ENCODE data around the gene C1QL1. TPM values are rescaled to one million over a fixed set of nuclear protein-coding genes. Genes with fewer than 3 reads are reported as not detected.

Gene C1QL1
- total RNA-seq, 1 donor from 2014 or later, result not detected

- H3K79me2 ChIP-seq (ENCODE audit: low read depth), result no peaks in the 10 kb centered on the region
- H3F3A ChIP-seq (ENCODE audit: low read depth), result peaks cover 60% of the 10 kb centered on the region
- H3K4me3 ChIP-seq, result peak overlapping the region; percentile 73
- H3K36me3 ChIP-seq, result no peaks in the 10 kb centered on the region
- no peak overlapping the region for H3K27ac ChIP-seq
- peak overlapping the region; percentile 92 for H3K4me3 Mint-ChIP-seq
- TF ChIP-seq CTCF (IDR thresholded peaks at IDR 0.05) (no peak), EZH2phosphoT487 (IDR thresholded peaks at IDR 0.05) (no peak), EZH2 (IDR thresholded peaks at IDR 0.05) (no peak)
- H3K36me3 Mint-ChIP-seq, result no peaks in the 10 kb centered on the region
- peaks cover 77% of the 10 kb centered on the region for H3K27me3 ChIP-seq
- H3K4me1 ChIP-seq, result peaks cover 30% of the 10 kb centered on the region
- no peak overlapping the region for H3K9ac ChIP-seq
- DNase-seq (ENCODE audit: low spot score), result peak; percentile 81
- H3K9me3 ChIP-seq (ENCODE audit: low read depth), result no peaks in the 10 kb centered on the region
- no peak overlapping the region for H3K27ac Mint-ChIP-seq
- peaks cover 29% of the 10 kb centered on the region for H3K4me1 Mint-ChIP-seq
- H2AFZ ChIP-seq (replicated peaks), result peak overlapping the region; percentile 59
- H3K27me3 Mint-ChIP-seq (ENCODE audit: insufficient read depth, low read depth), result peaks cover 56% of the 10 kb centered on the region
- H3K4me2 ChIP-seq, result peak overlapping the region; percentile 94
- no peaks in the 10 kb centered on the region for H3K9me3 Mint-ChIP-seq
- peaks cover 7% of the 10 kb centered on the region for H4K20me1 ChIP-seq (ENCODE audit: low read depth)
Observed at GRCh38 chr17:44970136-44970741, 2.1 kb upstream of the C1QL1 start.

GRCh38 chr17:44969144-44969780 is 1.2 kb upstream of the C1QL1 start:
- H3K27ac Mint-ChIP-seq, result no peak overlapping the region
- no peaks in the 10 kb centered on the region for H3K36me3 ChIP-seq
- H2AFZ ChIP-seq (replicated peaks), result peak overlapping the region; percentile 60
- H3K9me3 Mint-ChIP-seq, result no peaks in the 10 kb centered on the region
- H3K79me2 ChIP-seq (ENCODE audit: low read depth), result no peaks in the 10 kb centered on the region
- no peak overlapping the region for H3K27ac ChIP-seq
- H4K20me1 ChIP-seq (ENCODE audit: low read depth), result peaks cover 7% of the 10 kb centered on the region
- peak overlapping the region; percentile 92 for H3K4me3 Mint-ChIP-seq
- no peak overlapping the region for H3K9ac ChIP-seq
- H3K4me3 ChIP-seq, result peak overlapping the region; percentile 73
- H3K36me3 Mint-ChIP-seq, result no peaks in the 10 kb centered on the region
- TF ChIP-seq CTCF (IDR thresholded peaks at IDR 0.05) (no peak), EZH2phosphoT487 (IDR thresholded peaks at IDR 0.05) (no peak), EZH2 (IDR thresholded peaks at IDR 0.05) (peak; percentile 44)
- peaks cover 58% of the 10 kb centered on the region for H3K27me3 Mint-ChIP-seq (ENCODE audit: insufficient read depth, low read depth)
- H3K4me2 ChIP-seq, result peak overlapping the region; percentile 94
- no peaks in the 10 kb centered on the region for H3K9me3 ChIP-seq (ENCODE audit: low read depth)
- peaks cover 60% of the 10 kb centered on the region for H3F3A ChIP-seq (ENCODE audit: low read depth)
- peak; percentile 73 for DNase-seq (ENCODE audit: low spot score)
- peaks cover 29% of the 10 kb centered on the region for H3K4me1 Mint-ChIP-seq
- peaks cover 30% of the 10 kb centered on the region for H3K4me1 ChIP-seq
- peaks cover 87% of the 10 kb centered on the region for H3K27me3 ChIP-seq

- no peaks in the 10 kb centered on the region for H3K9me3 ChIP-seq (ENCODE audit: low read depth)
- Mint-ChIP-seq H3K36me3 (no peaks in the 10 kb centered on the region), H3K4me1 (peaks cover 32% of the 10 kb centered on the region), H3K27ac (no peak overlapping the region), H3K4me3 (no peak overlapping the region), H3K9me3 (no peaks in the 10 kb centered on the region), H3K27me3 (ENCODE audit: insufficient read depth, low read depth) (peaks cover 64% of the 10 kb centered on the region)
- H3K27me3 ChIP-seq, result peaks cover 89% of the 10 kb centered on the region
- peaks cover 60% of the 10 kb centered on the region for H3F3A ChIP-seq (ENCODE audit: low read depth)
- H3K79me2 ChIP-seq (ENCODE audit: low read depth), result no peaks in the 10 kb centered on the region
- H4K20me1 ChIP-seq (ENCODE audit: low read depth), result peaks cover 7% of the 10 kb centered on the region
- H3K4me3 ChIP-seq, result peak overlapping the region; percentile 31
- no peak overlapping the region for H3K27ac ChIP-seq
- H3K36me3 ChIP-seq, result no peaks in the 10 kb centered on the region
- peaks cover 30% of the 10 kb centered on the region for H3K4me1 ChIP-seq
- H3K4me2 ChIP-seq, result peak overlapping the region; percentile 63
- no peak for DNase-seq (ENCODE audit: low spot score)
- no peak for TF ChIP-seq CTCF (IDR thresholded peaks at IDR 0.05)
- no peak overlapping the region for H3K9ac ChIP-seq
- no peak overlapping the region for H2AFZ ChIP-seq (replicated peaks)
Observed at GRCh38 chr17:44967907-44968224, 237 bp downstream of the C1QL1 start.

All from neural progenitor cell (in vitro differentiated cells).